Bronchial epithelial cell (primary cell): ENCODE data around the gene C1orf210. TPM values are rescaled to one million over a fixed set of nuclear protein-coding genes. Genes with fewer than 3 reads are reported as not detected.

Source experiments
- DNase-seq: peaks from one replicate; pipeline ENCODE4 v3.0.0-alpha.2; 2010; ENCODE audit warnings: low read depth
- FAIRE-seq: peaks from 2 replicates; lab custom pipeline; 2011; peaks lifted over from hg19 to GRCh38; lab: Jason Lieb, UNC
- H3K27me3 ChIP-seq: 2 replicates; pipeline ENCODE4 v1.5.1; 2011; ENCODE audit warnings: low read length; ENCODE audit not compliant: control insufficient read depth, insufficient read depth
- H3K36me3 ChIP-seq: 2 replicates; pipeline ENCODE4 v1.5.1; 2011; ENCODE audit warnings: low read length; ENCODE audit not compliant: control insufficient read depth, insufficient read depth
- H3K4me3 ChIP-seq: 2 replicates; pipeline ENCODE4 v1.5.1; 2011; ENCODE audit warnings: mild to moderate bottlenecking, low read depth, low read length, control low read depth
- CTCF ChIP-seq: IDR thresholded peaks from 2 replicates; pipeline ENCODE4 v1.5.1; 2011; ENCODE audit warnings: mild to moderate bottlenecking, moderate library complexity, low read length, control low read depth, inconsistent platforms; ENCODE audit not compliant: insufficient read depth, severe bottlenecking
- total RNA-seq: library from RNA; depleted of rRNA; stranded (reverse); fragments of >200 nt; gene quantifications from 2 replicates; pipeline ENCODE4 v1.2.1, GENCODE V29; 2014

C1orf210 gene
- total RNA-seq, 1 donor from 2014 or later = 3.4 TPM

GRCh38 chr1:43318831-43319230, 33.5 kb upstream of the C1orf210 start:
- DNase-seq (no peak), FAIRE-seq (no peak)
- TF ChIP-seq CTCF = no peak
- H3K36me3 ChIP-seq = no peaks in the 10 kb centered on the region
- no peak overlapping the region for H3K4me3 ChIP-seq
- no peaks in the 10 kb centered on the region for H3K27me3 ChIP-seq

GRCh38 chr1:43317817-43318471, 32.6 kb upstream of the C1orf210 start:
- Histone ChIP-seq H3K36me3 (no peaks in the 10 kb centered on the region), H3K4me3 (no peak overlapping the region), H3K27me3 (no peaks in the 10 kb centered on the region)
- TF ChIP-seq CTCF = no peak
- DNase-seq (no peak), FAIRE-seq (no peak)

- Histone ChIP-seq H3K4me3 (no peak overlapping the region), H3K27me3 (no peaks in the 10 kb centered on the region), H3K36me3 (no peaks in the 10 kb centered on the region)
- TF ChIP-seq CTCF = no peak
- no peak for FAIRE-seq
- DNase-seq = no peak
Observed at GRCh38 chr1:43316738-43317520, 31.5 kb upstream of the C1orf210 start.

- no peak for TF ChIP-seq CTCF
- DNase-seq (no peak), FAIRE-seq (peak; percentile 90)
- no peak overlapping the region for H3K4me3 ChIP-seq
- no peaks in the 10 kb centered on the region for H3K27me3 ChIP-seq
- H3K36me3 ChIP-seq = no peaks in the 10 kb centered on the region
Observed at GRCh38 chr1:43315963-43316737, 30.8 kb upstream of the C1orf210 start.

- no peaks in the 10 kb centered on the region for H3K36me3 ChIP-seq
- no peaks in the 10 kb centered on the region for H3K27me3 ChIP-seq
- DNase-seq = no peak
- no peak for TF ChIP-seq CTCF
- no peak for FAIRE-seq
- H3K4me3 ChIP-seq = no peak overlapping the region
Observed at GRCh38 chr1:43315481-43315880, 30.1 kb upstream of the C1orf210 start.
